ENCODE results near the gene AMPD1.

GRCh38 chr1:114623364-114623763 lies 72.0 kb downstream of the AMPD1 start:
- TF ChIP-seq CTCF (IDR thresholded peaks at IDR 0.05; ENCODE audit: low read depth, low read length) = no peak
- no peak for TF ChIP-seq EZH2phosphoT487 (IDR thresholded peaks at IDR 0.05; ENCODE audit: low read depth)
